NCI-H1092 treated with DMSO at 0.1 percent for 48 hours (cell line): ENCODE results near the gene ITCH.
"Not testable (repeated sequence)": the region's sequence is repeated elsewhere in the genome, so short reads cannot be mapped to it uniquely, and the experiment has no call there.

ENCODE experiments used
- DNase-seq: peaks from one replicate; lab custom pipeline; 2025; lab: John Stamatoyannopoulos, UW

The ITCH gene

DNA sequence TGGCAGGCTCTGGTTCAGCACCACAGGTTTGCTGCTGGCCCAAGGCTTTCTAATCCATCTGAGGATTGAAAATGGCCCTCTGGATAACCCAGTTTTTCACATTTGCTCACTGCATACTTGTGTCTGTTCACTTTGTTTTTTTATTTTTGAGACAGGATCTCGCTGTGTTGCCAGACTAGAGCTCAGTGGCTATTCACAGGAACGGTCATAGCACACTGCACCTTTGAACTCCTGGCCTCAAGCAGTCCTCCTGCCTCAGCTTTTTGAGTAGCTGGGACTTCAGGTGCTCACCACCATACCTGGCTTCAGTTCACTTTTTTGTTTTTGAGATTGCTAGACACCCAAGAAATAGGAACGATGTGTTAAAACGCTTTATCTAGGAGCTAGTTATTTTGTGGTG, 57.9 kb downstream of the ITCH start:
- DNase-seq, result no peak

DNA sequence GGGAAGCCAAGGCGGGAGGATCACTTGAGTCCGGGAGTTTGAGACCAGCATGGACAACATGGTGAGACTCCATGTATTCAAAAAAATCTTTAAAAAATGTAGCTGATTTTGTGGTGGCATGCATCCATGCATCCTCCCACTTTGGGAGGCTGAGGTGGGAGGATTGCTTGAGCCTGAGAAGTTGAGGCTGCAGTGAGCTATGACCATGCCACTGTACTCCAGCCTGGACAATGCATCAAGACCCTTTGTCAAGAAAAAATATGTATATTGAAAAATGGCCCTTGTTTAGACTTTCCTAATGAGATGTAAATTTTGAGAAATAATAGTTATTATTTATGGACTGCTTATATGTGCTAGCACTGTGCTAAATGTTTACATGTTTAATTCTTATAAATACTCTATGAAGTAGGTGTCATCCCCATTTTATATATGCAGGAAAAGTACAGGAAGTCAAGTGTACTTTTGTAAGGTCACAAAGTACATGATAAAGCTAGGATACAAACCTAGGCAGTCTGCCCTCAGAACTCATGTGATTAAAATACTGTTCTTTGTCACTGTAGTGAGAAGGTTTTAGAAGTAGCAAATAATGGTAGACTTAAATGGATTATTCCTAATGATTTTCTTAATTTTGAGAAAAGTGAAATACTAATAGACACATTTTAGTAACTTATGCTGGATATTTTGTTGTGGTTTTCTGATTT, 58.8 kb downstream of the ITCH start:
- DNase-seq, result no peak

GRCh38 chr20:34425032-34425690, 62.1 kb downstream of the ITCH start:
- not testable (repeated sequence) for DNase-seq

GRCh38 chr20:34426026-34426425, 63.0 kb downstream of the ITCH start:
- no peak for DNase-seq

DNA sequence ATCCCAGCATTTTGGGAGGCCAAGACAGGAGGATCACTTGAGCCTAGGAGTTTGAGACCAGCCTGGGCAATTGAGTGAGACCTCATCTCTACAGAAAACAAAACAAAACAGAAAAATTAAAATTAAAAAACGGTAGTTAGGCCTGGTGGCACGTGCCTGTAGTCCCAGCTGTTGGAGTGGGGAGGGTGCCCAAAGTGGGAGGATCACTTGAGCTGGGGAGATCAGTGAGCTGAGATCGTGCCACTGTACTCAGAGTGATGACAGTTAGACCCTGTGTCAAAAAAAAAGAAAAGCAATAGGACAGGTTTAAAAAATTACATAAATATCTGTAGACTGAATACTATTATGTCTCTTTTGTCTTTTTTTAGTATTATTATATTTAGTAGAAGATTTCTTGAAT, 64.3 kb downstream of the ITCH start:
- no peak for DNase-seq

GRCh38 chr20:34427784-34428183, 64.7 kb downstream of the ITCH start:
- no peak for DNase-seq

GRCh38 chr20:34431168-34431567, 68.1 kb downstream of the ITCH start:
- no peak for DNase-seq

- not testable (repeated sequence) for DNase-seq
Measured at GRCh38 chr20:34432663-34433062, 69.6 kb downstream of the ITCH start.

DNA sequence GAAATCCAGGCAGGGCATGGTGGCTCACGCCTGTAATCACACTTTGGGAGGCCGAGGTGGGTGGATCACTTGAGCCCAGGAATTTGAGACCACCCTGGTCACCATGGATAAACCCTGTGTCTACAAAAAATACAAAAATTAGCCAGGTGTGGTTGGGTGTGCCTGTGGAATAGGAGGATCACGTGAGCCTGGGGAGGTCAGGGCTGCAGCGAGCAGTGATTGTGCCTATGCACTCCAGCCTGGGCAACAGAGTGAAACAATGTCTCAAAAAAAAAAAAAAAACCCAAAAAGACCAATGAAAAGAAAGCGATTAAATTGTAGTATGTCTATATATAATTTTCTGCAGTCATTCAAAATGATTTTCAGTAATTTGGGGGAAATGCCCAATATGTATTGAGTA, 70.3 kb downstream of the ITCH start:
- DNase-seq, result no peak

- DNase-seq, result no peak
Measured at GRCh38 chr20:34435589-34435988, 72.5 kb downstream of the ITCH start.

GRCh38 chr20:34437330-34437986, 74.4 kb downstream of the ITCH start:
- DNase-seq, result no peak

GRCh38 chr20:34439168-34439567, 76.1 kb downstream of the ITCH start:
- DNase-seq, result no peak

GRCh38 chr20:34441423-34441822, 78.3 kb downstream of the ITCH start:
- DNase-seq, result not testable (repeated sequence)

DNA sequence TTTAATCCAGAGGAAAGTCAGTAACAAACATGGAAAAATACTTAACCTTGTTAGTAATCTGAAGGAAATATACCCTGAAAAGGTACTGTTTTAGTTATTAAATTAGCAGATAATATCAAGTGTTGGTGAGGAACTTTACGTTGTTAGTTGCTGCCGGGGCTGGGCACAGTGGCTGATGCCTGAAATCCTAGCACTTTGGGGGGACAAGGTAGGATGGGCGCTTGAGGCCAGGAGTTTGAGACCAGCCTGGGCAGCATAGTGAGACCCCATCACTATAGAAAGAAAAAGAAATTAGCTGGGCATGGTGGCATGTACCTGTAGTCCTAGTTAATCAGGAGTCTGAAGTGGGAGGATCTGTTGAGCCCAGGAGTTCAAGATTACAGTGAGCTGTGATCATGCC, 80.5 kb downstream of the ITCH start:
- no peak for DNase-seq

DNA sequence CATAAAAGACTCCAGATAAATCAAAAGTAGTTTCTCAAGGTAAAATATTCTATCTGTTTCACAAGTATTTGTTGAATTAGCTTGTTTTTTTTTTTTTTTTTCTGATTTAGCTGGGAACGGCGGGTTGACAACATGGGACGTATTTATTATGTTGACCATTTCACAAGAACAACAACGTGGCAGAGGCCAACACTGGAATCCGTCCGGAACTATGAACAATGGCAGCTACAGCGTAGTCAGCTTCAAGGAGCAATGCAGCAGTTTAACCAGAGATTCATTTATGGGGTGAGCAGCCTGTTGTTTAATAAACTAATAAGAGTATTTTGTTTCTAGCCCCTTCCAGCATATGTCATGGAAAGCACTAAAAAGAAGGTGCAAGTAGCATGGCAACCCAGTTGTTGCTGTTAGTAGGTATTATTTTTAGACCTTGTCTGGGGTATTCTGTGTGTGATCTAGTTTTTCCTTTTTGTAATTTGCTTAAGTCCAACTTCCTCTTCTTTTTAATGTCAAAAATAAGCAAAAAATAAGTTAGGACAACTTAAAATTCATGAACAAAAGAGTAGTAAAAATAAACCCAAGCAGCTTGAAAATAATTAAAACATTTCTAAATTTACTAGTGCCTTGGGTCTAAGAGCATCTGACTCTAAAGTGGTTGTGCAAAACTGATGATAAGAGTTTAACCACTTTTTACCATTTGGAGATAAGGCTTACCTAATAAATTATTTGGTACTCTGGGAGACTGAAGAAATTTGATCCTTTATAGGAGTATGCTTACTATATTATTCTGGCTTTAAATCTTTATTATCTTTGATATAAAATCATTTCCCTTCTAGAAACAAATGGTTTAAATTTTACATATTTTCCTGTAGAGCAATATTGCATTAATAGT, 82.3 kb downstream of the ITCH start:
- DNase-seq, result no peak

DNA sequence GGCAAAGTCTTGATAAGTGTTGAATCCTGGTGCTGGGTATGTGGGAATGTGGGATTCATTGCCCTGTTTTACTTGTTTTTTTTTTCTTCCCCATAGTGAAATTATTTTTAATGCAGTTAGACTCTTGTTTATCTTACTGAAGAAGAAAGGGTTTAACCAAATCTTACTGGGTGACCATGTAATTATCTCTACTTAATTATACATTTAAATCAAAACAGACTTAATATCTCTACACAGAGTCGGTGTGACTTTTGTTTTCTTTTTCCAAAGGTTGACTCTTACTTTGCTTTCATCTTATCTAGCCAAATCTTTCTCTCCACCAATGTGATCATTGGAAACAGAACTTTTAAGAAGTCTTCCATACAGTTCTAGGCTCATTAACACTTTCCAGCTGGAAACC, 85.4 kb downstream of the ITCH start:
- DNase-seq, result no peak

DNA sequence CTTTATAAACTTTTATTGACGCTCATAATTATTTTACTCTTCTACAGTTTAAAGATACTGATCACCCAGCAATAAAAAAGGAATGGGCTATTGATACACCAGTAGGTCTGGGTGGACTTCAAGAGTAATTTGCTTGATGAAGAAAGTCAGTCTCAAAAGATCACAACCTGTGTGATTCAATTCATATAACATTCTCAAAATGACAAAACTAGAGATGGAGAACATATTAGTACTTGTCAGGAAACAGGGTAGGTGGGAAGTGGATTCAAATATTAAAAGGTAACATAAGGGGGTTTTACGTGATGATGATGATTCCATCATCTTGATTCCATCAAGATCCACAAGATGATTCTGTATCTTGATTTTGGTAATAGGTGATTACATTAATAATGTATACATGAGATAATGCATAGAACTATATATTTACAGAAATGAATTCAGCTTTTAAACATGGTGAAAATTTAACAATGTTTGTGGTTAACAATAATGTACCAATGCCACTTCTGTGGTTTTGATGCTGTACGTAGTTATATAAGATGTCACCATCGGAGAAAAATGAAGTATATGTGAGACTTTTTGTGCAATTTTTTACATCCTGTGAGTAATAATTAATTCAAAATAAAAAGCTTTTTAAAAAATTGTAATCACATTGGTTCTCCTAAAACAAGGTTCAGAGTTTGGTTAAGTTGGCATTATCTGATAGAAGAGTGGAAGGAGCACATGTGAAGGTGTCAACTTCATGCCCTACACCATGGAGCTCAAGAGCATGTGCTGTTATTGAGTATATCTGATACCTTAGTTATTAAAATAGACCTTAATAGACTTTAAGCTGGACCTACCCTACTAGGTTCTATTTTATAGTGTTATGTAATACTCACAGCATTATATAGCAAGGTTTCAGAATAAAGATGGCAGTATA, 86.9 kb downstream of the ITCH start:
- no peak for DNase-seq

DNA sequence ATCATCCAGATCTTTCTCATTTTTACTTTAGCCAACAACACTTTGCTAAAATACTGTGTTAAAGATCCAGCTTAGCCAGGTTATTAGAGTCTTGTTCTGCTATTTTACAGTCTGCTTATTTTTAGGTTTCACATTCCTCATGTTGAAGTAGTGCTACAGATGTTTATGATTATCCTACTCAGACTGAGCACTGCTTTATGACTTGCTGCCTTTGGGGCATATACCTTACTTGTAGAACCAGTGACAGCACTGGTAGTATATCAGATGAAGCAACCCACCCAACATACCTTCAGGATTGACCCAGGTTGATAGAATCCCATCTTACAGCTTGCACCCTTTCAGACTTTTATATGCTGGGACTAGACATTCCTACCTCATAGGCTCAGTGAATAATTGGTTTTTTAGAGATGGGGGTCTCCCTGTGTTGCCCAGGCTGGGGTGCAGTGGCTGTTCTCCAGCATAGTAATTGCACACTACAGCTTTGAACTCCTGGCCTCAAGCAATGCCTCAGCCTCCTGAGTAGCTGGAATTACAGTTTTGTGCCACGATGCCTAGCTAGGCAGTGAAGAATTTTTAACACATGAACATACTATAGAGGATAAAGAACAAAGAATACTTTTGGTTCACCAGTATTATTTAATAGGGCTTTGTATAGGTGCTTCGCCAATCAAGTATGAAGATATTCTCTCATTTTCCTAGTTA, 89.4 kb downstream of the ITCH start:
- no peak for DNase-seq

GRCh38 chr20:34458631-34459030, 95.6 kb downstream of the ITCH start:
- no peak for DNase-seq

DNA sequence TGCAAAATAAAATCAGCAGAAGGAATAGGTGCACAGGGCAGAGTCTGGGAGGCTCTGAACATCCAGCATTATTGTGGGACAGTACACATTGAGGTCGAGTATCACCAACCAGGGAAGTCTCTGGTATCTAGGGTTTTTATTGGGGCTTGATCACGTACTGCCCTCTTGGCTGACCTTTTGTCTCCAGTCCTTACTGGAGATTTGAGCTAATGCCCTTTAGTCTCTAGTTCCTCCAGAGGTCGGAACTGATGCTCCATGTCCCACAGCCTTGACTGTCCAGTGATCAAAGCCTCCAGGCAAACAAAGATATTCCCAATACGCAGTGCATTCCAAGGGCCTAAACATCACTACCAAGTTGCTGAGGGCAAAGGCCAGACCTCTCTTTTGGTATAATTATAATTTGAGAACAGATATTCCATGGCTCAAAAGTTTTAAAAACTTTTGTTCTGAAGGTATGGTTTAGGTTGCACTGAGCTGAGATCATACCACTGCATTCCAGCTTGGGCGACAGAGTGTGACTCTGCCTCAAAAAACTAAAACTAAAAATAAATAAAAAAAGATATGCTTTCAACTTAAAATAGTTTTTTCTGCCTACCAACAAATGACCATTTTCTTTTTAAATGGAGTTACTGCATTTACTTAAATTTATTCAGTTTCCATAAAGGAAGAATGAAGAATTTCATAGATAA, 96.3 kb downstream of the ITCH start:
- DNase-seq, result no peak
